GM21423 (cell line): ENCODE results near the gene RUVBL1.

Source experiments
- ATAC-seq: cut with Tn5 transposase; IDR thresholded peaks from one replicate; pipeline ENCODE4 v1.9.1; 2021; ENCODE audit warnings: mild to moderate bottlenecking, moderate library complexity; ENCODE audit not compliant: unreplicated experiment

RUVBL1 gene

GRCh38 chr3:128036119-128036518 lies 87.5 kb downstream of the RUVBL1 start:
- ATAC-seq, result no peak

- no peak for ATAC-seq
Observed at GRCh38 chr3:128033102-128033501, 90.5 kb downstream of the RUVBL1 start.
